IPS-NIHi7 (cell line): ENCODE data around the gene PGLYRP4.

Source experiments
- DNase-seq: peaks from one replicate; pipeline ENCODE4 v3.0.0; 2012; ENCODE audit warnings: mixed read lengths; ENCODE audit errors: extremely low spot score

PGLYRP4 gene

GRCh38 chr1:153291514-153291913, 57.1 kb downstream of the PGLYRP4 start:
- DNase-seq = no peak

GRCh38 chr1:153288634-153289275, 59.9 kb downstream of the PGLYRP4 start:
- DNase-seq = peak; percentile 89
